ENCODE results near the gene TBC1D10B.

TBC1D10B gene

GRCh38 chr16:30365200-30365599 is 5.1 kb downstream of the TBC1D10B start:
- DNase-seq: no peak
- Mint-ChIP-seq H3K4me1 (peaks cover 55% of the 10 kb centered on the region), H3K27me3 (ENCODE audit: low read depth, poor library complexity) (no peaks in the 10 kb centered on the region), H3K4me3 (no peak overlapping the region), H3K36me3 (ENCODE audit: low read depth) (peaks cover 49% of the 10 kb centered on the region), H3K9me3 (no peaks in the 10 kb centered on the region), H3K27ac (peak overlapping the region; percentile 16)
- no peak for TF ChIP-seq CTCF (IDR thresholded peaks at IDR 0.05)

GRCh38 chr16:30361180-30361579 is 9.1 kb downstream of the TBC1D10B start:
- Mint-ChIP-seq H3K9me3 (no peaks in the 10 kb centered on the region), H3K27me3 (ENCODE audit: low read depth, poor library complexity) (no peaks in the 10 kb centered on the region), H3K4me3 (no peak overlapping the region), H3K4me1 (peaks cover 44% of the 10 kb centered on the region), H3K36me3 (ENCODE audit: low read depth) (peaks cover 48% of the 10 kb centered on the region), H3K27ac (no peak overlapping the region)
- TF ChIP-seq CTCF (IDR thresholded peaks at IDR 0.05): no peak
- DNase-seq: no peak

GRCh38 chr16:30359871-30360170 is 10.5 kb downstream of the TBC1D10B start:
- peak overlapping the region; percentile 85 for H3K27ac Mint-ChIP-seq
- TF ChIP-seq CTCF (IDR thresholded peaks at IDR 0.05): no peak
- H3K36me3 Mint-ChIP-seq (ENCODE audit: low read depth): peaks cover 37% of the 10 kb centered on the region
- H3K9me3 Mint-ChIP-seq: no peaks in the 10 kb centered on the region
- H3K4me3 Mint-ChIP-seq: no peak overlapping the region
- H3K4me1 Mint-ChIP-seq: peaks cover 47% of the 10 kb centered on the region
- H3K27me3 Mint-ChIP-seq (ENCODE audit: low read depth, poor library complexity): peaks cover 4% of the 10 kb centered on the region
- no peak for DNase-seq

- Mint-ChIP-seq H3K36me3 (ENCODE audit: low read depth) (peaks cover 36% of the 10 kb centered on the region), H3K4me3 (no peak overlapping the region), H3K27ac (no peak overlapping the region), H3K9me3 (no peaks in the 10 kb centered on the region), H3K27me3 (ENCODE audit: low read depth, poor library complexity) (peaks cover 4% of the 10 kb centered on the region), H3K4me1 (peaks cover 52% of the 10 kb centered on the region)
- no peak for TF ChIP-seq CTCF (IDR thresholded peaks at IDR 0.05)
- DNase-seq: no peak
These were observed 11.1 kb downstream of the TBC1D10B start for GRCh38 chr16:30358990-30359870.

GRCh38 chr16:30358577-30358936 is 11.7 kb downstream of the TBC1D10B start:
- no peak for DNase-seq
- Mint-ChIP-seq H3K36me3 (ENCODE audit: low read depth) (peaks cover 36% of the 10 kb centered on the region), H3K9me3 (no peaks in the 10 kb centered on the region), H3K4me3 (no peak overlapping the region), H3K27me3 (ENCODE audit: low read depth, poor library complexity) (peaks cover 6% of the 10 kb centered on the region), H3K4me1 (peaks cover 59% of the 10 kb centered on the region), H3K27ac (no peak overlapping the region)
- TF ChIP-seq CTCF (IDR thresholded peaks at IDR 0.05): no peak

Data from nephron progenitor cell (in vitro differentiated cells).